ENCODE data around the gene CXCL3.

CXCL3 gene

DNA sequence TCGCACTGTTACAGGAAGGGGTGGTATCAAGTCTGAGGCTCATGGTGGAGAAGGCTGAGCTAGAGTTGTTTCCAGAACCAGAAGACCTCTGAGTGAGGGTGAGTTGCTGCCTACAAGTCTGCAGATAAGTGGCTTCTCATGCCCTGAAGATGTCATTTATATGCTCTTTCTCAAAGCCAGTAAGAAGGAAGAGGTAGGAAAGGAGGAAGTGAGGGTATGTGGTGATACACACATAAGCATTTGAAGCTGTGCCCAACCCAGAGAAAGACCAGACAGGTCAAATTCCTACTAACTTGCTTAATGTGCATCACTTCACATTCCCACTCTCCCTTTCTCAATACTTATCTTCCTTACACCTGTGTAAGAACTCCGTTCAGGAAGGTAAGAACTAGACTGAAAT lies 50.4 kb downstream of the CXCL3 start, which contains the start of gene PPBP:
TSS of gene PPBP (minus strand) at position 130 of the 400 bp plus-strand sequence. CDS start at position 43, 87 bp downstream.
- H3K9me2 ChIP-seq (replicated peaks; ENCODE audit: control insufficient read depth, low read length) = no peaks in the 10 kb centered on the region
- H3K4me1 ChIP-seq (ENCODE audit: control insufficient read depth, low read length) = no peaks in the 10 kb centered on the region
- no peak for TF ChIP-seq EZH2phosphoT487 (IDR thresholded peaks at IDR 0.05; ENCODE audit: borderline replicate concordance, low read length)
- TF ChIP-seq, protein P1, sequence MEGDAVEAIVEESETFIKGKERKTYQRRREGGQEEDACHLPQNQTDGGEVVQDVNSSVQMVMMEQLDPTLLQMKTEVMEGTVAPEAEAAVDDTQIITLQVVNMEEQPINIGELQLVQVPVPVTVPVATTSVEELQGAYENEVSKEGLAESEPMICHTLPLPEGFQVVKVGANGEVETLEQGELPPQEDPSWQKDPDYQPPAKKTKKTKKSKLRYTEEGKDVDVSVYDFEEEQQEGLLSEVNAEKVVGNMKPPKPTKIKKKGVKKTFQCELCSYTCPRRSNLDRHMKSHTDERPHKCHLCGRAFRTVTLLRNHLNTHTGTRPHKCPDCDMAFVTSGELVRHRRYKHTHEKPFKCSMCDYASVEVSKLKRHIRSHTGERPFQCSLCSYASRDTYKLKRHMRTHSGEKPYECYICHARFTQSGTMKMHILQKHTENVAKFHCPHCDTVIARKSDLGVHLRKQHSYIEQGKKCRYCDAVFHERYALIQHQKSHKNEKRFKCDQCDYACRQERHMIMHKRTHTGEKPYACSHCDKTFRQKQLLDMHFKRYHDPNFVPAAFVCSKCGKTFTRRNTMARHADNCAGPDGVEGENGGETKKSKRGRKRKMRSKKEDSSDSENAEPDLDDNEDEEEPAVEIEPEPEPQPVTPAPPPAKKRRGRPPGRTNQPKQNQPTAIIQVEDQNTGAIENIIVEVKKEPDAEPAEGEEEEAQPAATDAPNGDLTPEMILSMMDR (IDR thresholded peaks at IDR 0.05; ENCODE audit: low read depth, low read length, poor library complexity, severe bottlenecking) = no peak
- H4K20me1 ChIP-seq (ENCODE audit: control insufficient read depth, insufficient read depth, low read depth, low read length) = no peaks in the 10 kb centered on the region
- H3K4me2 ChIP-seq (ENCODE audit: low read length) = no peak within 1 kb of the TSS
- no peaks in the 10 kb centered on the region; the same call in 1 of the 2 replicates for H3K27me3 ChIP-seq (ENCODE audit: control insufficient read depth, low read length)
- H3K4me3 ChIP-seq (ENCODE audit: low read length) = no peak within 1 kb of the TSS
- H3K27ac ChIP-seq (ENCODE audit: low read depth, low read length) = no peak within 1 kb of the TSS
- H3K79me2 ChIP-seq (ENCODE audit: control insufficient read depth, low read length) = no peaks in the 10 kb centered on the region
- H3F3A ChIP-seq (ENCODE audit: control insufficient read depth, insufficient read depth) = no peaks in the 10 kb centered on the region
- no peaks in the 10 kb centered on the region for H3K9me3 ChIP-seq (ENCODE audit: control insufficient read depth, insufficient read depth, low read length)
- H3K36me3 ChIP-seq (ENCODE audit: control insufficient read depth, low read length) = no peaks in the 10 kb centered on the region

Measured in DOHH2 (cell line).